Large intestine (tissue), 3 donors: ENCODE measurements around the gene NHLRC2. TPM values are rescaled to one million over a fixed set of nuclear protein-coding genes. Genes with fewer than 3 reads are reported as not detected.
A peak's percentile ranks its signal among the peaks of the same experiment; 100 is the strongest.

ENCODE experiments used
- DNase-seq, 2 donors: peaks; one replicate each; pipeline versions ENCODE4 v3.0.0 to v3.0.0-alpha.2; 2013
- H3K27ac ChIP-seq: one replicate; pipeline ENCODE4 v1.5.1; 2013; ENCODE audit warnings: low read length
- H3K27me3 ChIP-seq: 2 replicates; pipeline ENCODE4 v1.6.1; 2013; ENCODE audit warnings: low read length; ENCODE audit not compliant: control insufficient read depth, insufficient read depth
- H3K36me3 ChIP-seq: 2 replicates; pipeline ENCODE4 v1.6.1; 2013; ENCODE audit warnings: low read length; ENCODE audit not compliant: control insufficient read depth, insufficient read depth
- H3K4me1 ChIP-seq: one replicate; pipeline ENCODE4 v1.6.1; 2013; ENCODE audit warnings: low read length; ENCODE audit not compliant: control insufficient read depth, insufficient read depth
- H3K4me3 ChIP-seq: one replicate; pipeline ENCODE4 v1.5.1; 2013; ENCODE audit warnings: low read length
- H3K9me3 ChIP-seq: one replicate; pipeline ENCODE4 v1.6.1; 2013; ENCODE audit warnings: mild to moderate bottlenecking, low read depth, low read length, moderate library complexity; ENCODE audit not compliant: control insufficient read depth
- WGBS: methylation state at CpG from one replicate; pipeline ENCODE4 v1.1.5; 2013; ENCODE audit warnings: low lambda C conversion rate; ENCODE audit not compliant: insufficient coverage; 5-methylcytosine and 5-hydroxymethylcytosine counted together
- polyA plus RNA-seq: library from polyadenylated mRNA; unstranded; fragments of 120-200 nt; gene quantifications from one replicate; pipeline ENCODE4 v1.2.1, GENCODE V29; 2013

NHLRC2 gene
- polyA plus RNA-seq, 1 donor: 19.1 TPM

- Histone ChIP-seq H3K4me3 (no peak overlapping the region), H3K9me3 (no peaks in the 10 kb centered on the region), H3K27ac (no peak overlapping the region), H3K36me3 (no peaks in the 10 kb centered on the region), H3K27me3 (no peaks in the 10 kb centered on the region), H3K4me1 (peaks cover 29% of the 10 kb centered on the region)
- no peak for DNase-seq
- no CpG with 5 or more reads among the region's 3 CpGs for WGBS
Observed at GRCh38 chr10:113920114-113920513, 65.7 kb downstream of the NHLRC2 start.

- peak in 1 of 2 donors; percentile 38 for DNase-seq
- peaks cover 29% of the 10 kb centered on the region for H3K4me1 ChIP-seq
- H3K9me3 ChIP-seq: no peaks in the 10 kb centered on the region
- no peaks in the 10 kb centered on the region for H3K27me3 ChIP-seq
- H3K27ac ChIP-seq: no peak overlapping the region
- no peak overlapping the region for H3K4me3 ChIP-seq
- 50% methylated on average over 1 of the region's 3 CpGs for WGBS
- no peaks in the 10 kb centered on the region for H3K36me3 ChIP-seq
Observed at GRCh38 chr10:113920875-113921274, 66.4 kb downstream of the NHLRC2 start.

DNA sequence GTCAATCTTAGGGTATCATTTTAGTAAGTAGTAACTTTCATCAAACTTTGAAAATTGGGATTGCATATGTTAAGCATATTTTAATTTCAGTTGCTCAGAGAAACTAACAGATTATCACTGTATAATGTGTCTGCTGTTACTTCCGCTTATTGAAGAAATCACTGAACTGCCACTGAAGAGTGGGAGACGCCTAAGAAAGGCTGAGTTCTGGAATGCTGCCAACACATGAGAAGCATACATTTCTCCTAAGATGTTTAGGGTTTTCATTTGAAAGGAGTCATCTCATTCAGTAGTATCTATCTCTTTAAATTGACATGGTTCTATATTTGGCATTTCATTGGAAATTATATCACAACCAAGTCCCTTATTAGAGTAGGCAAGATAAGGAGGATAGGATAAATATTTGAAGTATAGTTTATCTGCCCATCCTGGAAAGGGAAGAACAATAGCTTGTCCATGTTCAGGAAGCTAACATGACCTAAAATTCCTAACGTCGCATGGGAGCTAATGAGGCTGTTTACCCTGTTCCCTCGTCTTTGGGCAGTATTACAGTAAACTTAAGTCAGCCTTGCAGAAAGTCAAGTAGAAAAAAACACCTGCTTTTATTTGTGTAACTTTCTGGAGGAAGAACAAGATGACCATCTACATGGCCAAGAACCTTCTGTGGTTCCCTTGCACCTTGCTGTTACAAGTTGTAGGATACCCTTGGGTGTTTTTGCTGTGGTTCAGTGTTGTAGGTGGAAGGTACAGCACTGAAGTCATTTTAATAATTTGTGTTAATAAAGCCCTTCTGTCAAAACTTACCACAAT, 67.3 kb downstream of the NHLRC2 start:
- no peaks in the 10 kb centered on the region for H3K36me3 ChIP-seq
- no peak for DNase-seq
- H3K27me3 ChIP-seq: no peaks in the 10 kb centered on the region
- H3K27ac ChIP-seq: no peak overlapping the region
- no CpG with 5 or more reads among the region's 5 CpGs for WGBS
- H3K4me3 ChIP-seq: no peak overlapping the region
- H3K4me1 ChIP-seq: peaks cover 29% of the 10 kb centered on the region
- no peaks in the 10 kb centered on the region for H3K9me3 ChIP-seq

DNA sequence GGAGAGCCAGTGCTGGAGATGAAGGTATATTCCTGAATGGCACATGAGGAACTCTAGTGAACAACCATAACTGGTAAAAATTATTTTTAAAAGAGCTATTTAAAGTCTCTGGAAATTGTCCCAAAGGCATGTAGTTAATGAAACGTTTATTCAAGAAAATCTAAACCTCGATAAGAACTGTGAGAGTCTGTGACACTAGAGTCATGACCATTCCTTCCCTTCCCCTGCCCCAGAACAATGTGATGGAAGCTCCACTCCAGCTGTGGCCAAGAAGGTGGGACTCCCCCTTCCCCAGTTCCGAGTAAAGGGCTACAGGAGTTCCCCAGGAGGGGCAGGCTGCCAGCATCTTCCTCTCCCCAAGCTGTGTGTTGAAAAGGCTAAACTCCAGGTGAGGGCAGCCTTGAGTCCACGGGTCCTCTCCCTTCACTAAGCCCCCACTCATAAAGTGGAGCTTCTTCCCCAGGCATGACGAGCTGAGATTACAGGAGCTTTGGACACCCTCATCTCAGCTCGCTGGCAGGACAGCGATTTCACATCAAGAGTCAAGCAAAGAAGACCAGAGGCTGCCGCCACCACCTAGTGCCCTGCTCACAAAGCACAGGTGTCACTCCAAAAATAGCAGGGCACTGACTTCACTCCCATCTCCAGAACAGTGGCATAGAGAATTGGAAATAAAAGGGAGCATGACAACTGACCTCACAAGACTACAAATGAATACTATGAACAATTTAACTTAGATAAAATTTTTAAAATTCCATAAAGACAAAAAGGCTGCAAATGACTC, 68.5 kb downstream of the NHLRC2 start:
- peak in 1 of 2 donors; percentile 45 for DNase-seq
- H3K27ac ChIP-seq: peak overlapping the region; percentile 18
- no peak overlapping the region for H3K4me3 ChIP-seq
- WGBS: no CpG with 5 or more reads among the region's 8 CpGs
- no peaks in the 10 kb centered on the region for H3K27me3 ChIP-seq
- H3K4me1 ChIP-seq: peaks cover 29% of the 10 kb centered on the region
- no peaks in the 10 kb centered on the region for H3K9me3 ChIP-seq
- H3K36me3 ChIP-seq: no peaks in the 10 kb centered on the region

GRCh38 chr10:113924186-113924585, 69.7 kb downstream of the NHLRC2 start:
- WGBS: no CpG with 5 or more reads among the region's 1 CpG
- Histone ChIP-seq H3K27ac (peak overlapping the region; percentile 39), H3K36me3 (no peaks in the 10 kb centered on the region), H3K4me1 (peaks cover 28% of the 10 kb centered on the region), H3K9me3 (no peaks in the 10 kb centered on the region), H3K4me3 (no peak overlapping the region), H3K27me3 (no peaks in the 10 kb centered on the region)
- DNase-seq: peak; percentile 31 to 69

DNA sequence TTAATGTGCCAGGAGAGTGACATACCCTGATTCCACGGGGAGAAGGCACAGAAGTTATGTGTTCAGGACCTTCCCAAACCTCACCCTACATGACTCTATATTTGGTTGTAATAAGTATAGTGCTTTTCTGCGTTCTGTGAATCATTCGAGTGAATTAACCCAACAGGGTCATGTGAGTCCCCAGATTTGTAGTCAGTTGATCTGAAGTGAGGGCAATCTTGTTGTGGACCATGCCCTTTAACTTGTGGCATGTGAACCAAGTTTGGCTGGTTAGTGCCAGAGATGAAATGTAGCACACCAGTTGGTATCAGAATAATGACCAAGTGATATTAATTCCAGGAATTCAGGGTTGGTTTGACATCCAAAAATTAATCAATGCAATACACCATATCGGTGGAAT, 70.2 kb downstream of the NHLRC2 start:
- H3K9me3 ChIP-seq: no peaks in the 10 kb centered on the region
- no peaks in the 10 kb centered on the region for H3K36me3 ChIP-seq
- peak overlapping the region; percentile 39 for H3K27ac ChIP-seq
- WGBS: 67% methylated on average over 1 of the region's 4 CpGs
- no peaks in the 10 kb centered on the region for H3K27me3 ChIP-seq
- H3K4me1 ChIP-seq: peaks cover 24% of the 10 kb centered on the region
- peak in 1 of 2 donors; percentile 45 for DNase-seq
- H3K4me3 ChIP-seq: no peak overlapping the region

GRCh38 chr10:113927440-113927839, 73.0 kb downstream of the NHLRC2 start:
- H3K4me1 ChIP-seq: peaks cover 11% of the 10 kb centered on the region
- H3K27ac ChIP-seq: no peak overlapping the region
- no CpG with 5 or more reads among the region's 5 CpGs for WGBS
- H3K9me3 ChIP-seq: no peaks in the 10 kb centered on the region
- no peaks in the 10 kb centered on the region for H3K27me3 ChIP-seq
- H3K36me3 ChIP-seq: no peaks in the 10 kb centered on the region
- no peak for DNase-seq
- no peak overlapping the region for H3K4me3 ChIP-seq

DNA sequence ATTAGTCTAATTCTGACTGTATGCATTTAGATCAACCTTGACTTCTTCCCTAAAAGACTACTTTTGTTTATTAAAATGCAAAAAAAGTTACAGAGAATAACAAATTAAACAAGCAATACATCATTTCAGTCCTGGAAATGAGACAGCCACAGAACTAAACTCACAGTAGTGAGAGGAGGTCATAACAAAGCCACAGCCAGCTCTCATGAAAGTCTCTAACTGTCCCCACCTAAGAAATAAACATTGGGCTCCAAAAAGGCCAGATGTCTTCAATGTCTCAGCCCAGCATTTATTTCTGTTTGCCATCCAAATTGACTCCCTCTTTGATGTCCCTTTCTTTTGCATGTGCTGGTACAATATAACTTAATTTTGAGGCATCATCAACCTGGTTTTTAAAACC, 74.4 kb downstream of the NHLRC2 start:
- no peak for DNase-seq
- no peaks in the 10 kb centered on the region for H3K36me3 ChIP-seq
- no peaks in the 10 kb centered on the region for H3K9me3 ChIP-seq
- no peak overlapping the region for H3K27ac ChIP-seq
- H3K27me3 ChIP-seq: no peaks in the 10 kb centered on the region
- peaks cover 2% of the 10 kb centered on the region for H3K4me1 ChIP-seq
- no peak overlapping the region for H3K4me3 ChIP-seq

GRCh38 chr10:113929522-113929921, 75.1 kb downstream of the NHLRC2 start:
- Histone ChIP-seq H3K4me1 (peaks cover 4% of the 10 kb centered on the region), H3K4me3 (no peak overlapping the region), H3K27me3 (no peaks in the 10 kb centered on the region), H3K9me3 (no peaks in the 10 kb centered on the region), H3K27ac (no peak overlapping the region), H3K36me3 (no peaks in the 10 kb centered on the region)
- no peak for DNase-seq
- no CpG with 5 or more reads among the region's 6 CpGs for WGBS

GRCh38 chr10:113930482-113931057, 76.1 kb downstream of the NHLRC2 start:
- Histone ChIP-seq H3K36me3 (no peaks in the 10 kb centered on the region), H3K9me3 (no peaks in the 10 kb centered on the region), H3K27ac (no peak overlapping the region), H3K4me1 (peaks cover 4% of the 10 kb centered on the region), H3K4me3 (no peak overlapping the region), H3K27me3 (no peaks in the 10 kb centered on the region)
- WGBS: 93% methylated on average over 2 of the region's 3 CpGs
- DNase-seq: no peak
